ENCODE data around the gene ACBD7.

ACBD7 gene

DNA sequence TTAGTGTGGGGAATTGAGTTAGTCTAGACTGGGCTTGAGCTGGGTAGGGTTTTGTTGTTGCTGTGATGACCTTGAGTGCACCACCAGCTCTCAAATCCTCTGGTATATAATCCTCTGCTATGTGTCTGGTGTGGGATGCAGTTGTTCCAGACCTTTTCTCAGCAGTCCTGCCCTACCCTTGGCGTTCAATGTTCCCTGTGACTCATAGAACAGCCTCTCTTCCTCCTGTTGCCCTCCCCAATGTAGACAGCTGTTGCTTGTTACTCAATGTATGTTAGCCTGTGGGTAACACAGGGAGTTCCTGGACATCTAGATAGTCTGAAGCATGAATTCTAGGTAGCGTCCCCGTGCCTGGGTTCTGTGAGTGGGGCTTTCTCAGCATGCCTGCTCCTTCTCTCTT is 19.8 kb downstream of the ACBD7 start:
- H3K9me3 Mint-ChIP-seq, result peaks cover 17% of the 10 kb centered on the region
- no peaks in the 10 kb centered on the region for H3K36me3 Mint-ChIP-seq (ENCODE audit: low read depth)
- H3K4me1 Mint-ChIP-seq (ENCODE audit: low read depth), result no peaks in the 10 kb centered on the region
- no peak overlapping the region for H3K27ac Mint-ChIP-seq
- no peaks in the 10 kb centered on the region for H3K27me3 Mint-ChIP-seq
- H3K4me3 Mint-ChIP-seq, result no peak overlapping the region
- intact Hi-C loops (cut with micrococcal nuclease), result no loop called here

DNA sequence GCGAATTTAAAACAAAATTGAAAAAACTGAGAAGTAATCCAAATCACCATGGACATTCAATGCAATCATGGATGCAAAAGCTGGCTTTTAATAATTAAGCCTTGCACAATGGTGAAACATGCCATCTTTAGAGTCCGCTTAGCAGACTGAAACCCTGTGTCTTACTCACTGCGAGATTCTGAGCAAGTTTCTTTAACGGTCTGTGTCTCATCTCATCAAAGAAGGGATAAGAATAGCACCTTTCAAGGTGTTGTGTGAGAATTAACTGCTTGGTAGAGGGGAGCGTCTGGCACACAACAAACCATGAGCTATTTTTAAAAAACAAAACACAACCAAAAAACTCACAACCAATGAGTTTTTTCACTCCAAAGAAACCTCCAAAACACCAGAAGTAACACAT is 21.4 kb downstream of the ACBD7 start:
- H3K27ac Mint-ChIP-seq, result no peak overlapping the region
- peaks cover 11% of the 10 kb centered on the region for H3K9me3 Mint-ChIP-seq
- no peaks in the 10 kb centered on the region for H3K27me3 Mint-ChIP-seq
- H3K4me1 Mint-ChIP-seq (ENCODE audit: low read depth), result no peaks in the 10 kb centered on the region
- no peaks in the 10 kb centered on the region for H3K36me3 Mint-ChIP-seq (ENCODE audit: low read depth)
- intact Hi-C loops (cut with micrococcal nuclease), result no loop called here
- H3K4me3 Mint-ChIP-seq, result no peak overlapping the region

DNA sequence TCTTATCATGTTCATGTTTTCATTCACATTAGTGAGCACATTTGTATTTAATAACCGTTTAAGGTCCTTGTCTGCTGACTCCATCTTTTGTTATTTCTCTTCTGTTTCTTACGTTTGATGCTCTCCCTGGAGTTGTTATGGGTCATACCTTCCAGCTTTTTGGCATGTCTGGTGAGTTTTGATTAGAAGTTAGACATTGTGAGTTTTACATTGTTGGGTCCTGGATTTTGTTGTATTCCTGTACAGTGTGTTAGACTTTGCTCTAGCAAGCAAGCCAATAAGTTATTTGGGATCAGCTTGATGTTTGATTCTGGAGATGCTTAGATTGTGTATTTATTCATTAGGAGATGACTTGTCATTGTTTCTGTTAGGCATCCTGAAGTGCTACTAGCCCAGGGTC is 27.9 kb downstream of the ACBD7 start:
- H3K36me3 Mint-ChIP-seq (ENCODE audit: low read depth), result no peaks in the 10 kb centered on the region
- no peak overlapping the region for H3K4me3 Mint-ChIP-seq
- no peaks in the 10 kb centered on the region for H3K4me1 Mint-ChIP-seq (ENCODE audit: low read depth)
- H3K9me3 Mint-ChIP-seq, result peaks cover 24% of the 10 kb centered on the region
- no peak overlapping the region for H3K27ac Mint-ChIP-seq
- intact Hi-C loops (cut with micrococcal nuclease), result no loop called here
- peaks cover 2% of the 10 kb centered on the region for H3K27me3 Mint-ChIP-seq

DNA sequence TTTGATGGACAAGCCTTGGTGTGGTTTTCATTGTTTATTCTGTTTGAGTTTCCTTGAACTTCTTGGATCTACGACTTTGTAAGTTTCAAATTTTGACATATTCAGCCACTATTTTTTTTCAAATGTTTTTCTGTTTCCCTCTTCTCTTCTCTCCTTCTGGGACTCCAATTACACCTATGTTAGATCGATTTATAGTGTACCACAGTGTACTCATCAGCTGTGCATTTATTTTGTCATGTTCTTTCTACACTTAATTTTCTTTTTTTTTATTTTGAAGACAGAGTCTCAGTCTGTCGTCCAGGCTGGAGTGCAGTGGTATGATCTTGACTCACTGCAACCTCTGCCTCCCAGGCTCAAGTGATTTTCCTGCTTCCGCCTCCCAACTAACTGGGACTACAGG is 28.7 kb downstream of the ACBD7 start:
- no peak overlapping the region for H3K27ac Mint-ChIP-seq
- H3K36me3 Mint-ChIP-seq (ENCODE audit: low read depth), result no peaks in the 10 kb centered on the region
- peaks cover 17% of the 10 kb centered on the region for H3K9me3 Mint-ChIP-seq
- peaks cover 2% of the 10 kb centered on the region for H3K27me3 Mint-ChIP-seq
- no peak overlapping the region for H3K4me3 Mint-ChIP-seq
- intact Hi-C loops (cut with micrococcal nuclease), result no loop called here
- H3K4me1 Mint-ChIP-seq (ENCODE audit: low read depth), result no peaks in the 10 kb centered on the region

DNA sequence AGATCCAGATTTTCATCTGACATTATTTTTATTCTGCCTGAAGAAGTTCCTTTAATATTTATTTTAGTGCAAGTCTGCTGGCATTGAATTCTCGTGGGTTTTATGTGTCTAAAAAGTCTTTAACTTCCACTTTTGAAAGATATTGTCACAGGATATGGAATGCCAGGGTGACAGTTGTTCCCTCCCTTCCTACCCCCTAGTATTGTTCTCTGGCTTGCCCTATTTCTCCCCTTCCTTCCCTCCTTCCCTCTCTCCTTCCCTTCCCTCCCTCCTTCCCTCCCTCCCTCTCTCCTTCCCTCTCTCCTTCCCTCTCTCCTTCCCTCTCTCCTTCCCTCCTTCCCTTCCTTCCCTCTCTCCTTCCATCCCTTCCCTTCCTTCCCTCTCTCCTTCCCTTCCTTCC is 29.9 kb downstream of the ACBD7 start:
- no peaks in the 10 kb centered on the region for H3K36me3 Mint-ChIP-seq (ENCODE audit: low read depth)

DNA sequence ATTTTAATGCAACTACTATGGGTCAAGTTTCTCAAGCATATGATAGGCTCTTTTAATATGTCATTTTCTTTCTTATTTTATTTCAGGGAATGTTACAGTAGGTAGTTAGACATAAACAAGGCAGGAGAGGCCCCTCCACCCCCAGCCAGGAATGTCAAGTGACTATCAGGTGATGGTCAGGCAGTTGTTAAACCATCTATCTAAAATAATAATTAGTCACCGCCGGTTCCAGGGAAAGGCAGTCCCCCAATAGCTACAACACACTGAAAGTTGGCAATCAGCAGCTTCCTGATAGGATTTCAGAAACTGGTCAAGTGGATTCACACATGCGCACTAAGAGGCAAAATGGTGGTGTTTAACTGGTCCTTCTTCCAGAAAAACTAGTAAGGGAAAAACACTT is 35.5 kb downstream of the ACBD7 start:
- intact Hi-C loops (cut with micrococcal nuclease), result no loop called here
- Mint-ChIP-seq H3K27ac (no peak overlapping the region), H3K4me3 (no peak overlapping the region), H3K36me3 (ENCODE audit: low read depth) (no peaks in the 10 kb centered on the region), H3K4me1 (ENCODE audit: low read depth) (no peaks in the 10 kb centered on the region), H3K27me3 (no peaks in the 10 kb centered on the region), H3K9me3 (no peaks in the 10 kb centered on the region)

More for the DNA sequence above, 29.9 kb downstream of the ACBD7 start:
- no peaks in the 10 kb centered on the region for H3K4me1 Mint-ChIP-seq (ENCODE audit: low read depth)
- H3K27me3 Mint-ChIP-seq, result peaks cover 2% of the 10 kb centered on the region
- no peak overlapping the region for H3K27ac Mint-ChIP-seq
- intact Hi-C loops (cut with micrococcal nuclease), result no loop called here
- no peak overlapping the region for H3K4me3 Mint-ChIP-seq
- H3K9me3 Mint-ChIP-seq, result peaks cover 16% of the 10 kb centered on the region

DNA sequence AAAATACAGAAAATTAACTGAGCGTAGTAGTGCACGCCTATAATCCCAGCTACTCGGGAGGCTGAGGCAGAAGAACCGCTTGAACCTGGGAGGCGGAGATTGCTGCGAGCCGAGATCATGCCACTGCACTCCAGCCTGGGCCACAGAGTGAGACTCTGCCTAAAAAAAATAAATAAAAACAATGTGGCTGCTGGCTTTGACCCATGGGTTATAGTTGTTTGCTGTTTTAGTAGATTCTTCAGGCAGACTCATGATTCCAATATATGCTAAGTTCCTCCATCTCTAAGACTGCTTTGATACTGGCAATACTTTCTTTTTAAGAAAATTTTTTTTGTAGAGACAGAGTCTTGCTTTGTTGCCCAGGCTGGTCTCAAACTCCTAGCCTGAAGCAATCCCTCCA is 36.5 kb downstream of the ACBD7 start:
- Mint-ChIP-seq H3K4me1 (ENCODE audit: low read depth) (no peaks in the 10 kb centered on the region), H3K4me3 (no peak overlapping the region), H3K9me3 (no peaks in the 10 kb centered on the region), H3K27me3 (no peaks in the 10 kb centered on the region), H3K36me3 (ENCODE audit: low read depth) (no peaks in the 10 kb centered on the region), H3K27ac (no peak overlapping the region)
- intact Hi-C loops (cut with micrococcal nuclease), result no loop called here

DNA sequence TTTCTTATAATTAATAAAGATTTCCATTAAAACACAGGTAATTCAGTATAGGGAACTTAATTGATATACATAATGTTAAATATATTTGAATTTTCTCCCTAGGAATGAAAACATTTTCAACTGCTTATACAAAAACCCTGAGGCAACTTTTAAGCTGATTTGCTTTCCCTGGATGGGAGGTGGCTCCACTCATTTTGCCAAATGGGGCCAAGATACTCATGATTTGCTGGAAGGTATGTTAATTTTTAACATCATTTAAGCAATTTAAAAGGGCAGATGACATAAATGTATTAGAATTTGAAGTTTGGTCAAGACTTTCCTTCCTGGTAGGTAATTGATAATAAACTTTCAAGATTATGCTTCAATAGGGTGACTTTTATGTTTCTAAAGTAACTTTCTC is 39.0 kb downstream of the ACBD7 start:
- Mint-ChIP-seq H3K4me3 (no peak overlapping the region), H3K9me3 (no peaks in the 10 kb centered on the region), H3K36me3 (ENCODE audit: low read depth) (no peaks in the 10 kb centered on the region), H3K27ac (no peak overlapping the region), H3K4me1 (ENCODE audit: low read depth) (peaks cover 8% of the 10 kb centered on the region), H3K27me3 (no peaks in the 10 kb centered on the region)
- intact Hi-C loops (cut with micrococcal nuclease), result no loop called here

DNA sequence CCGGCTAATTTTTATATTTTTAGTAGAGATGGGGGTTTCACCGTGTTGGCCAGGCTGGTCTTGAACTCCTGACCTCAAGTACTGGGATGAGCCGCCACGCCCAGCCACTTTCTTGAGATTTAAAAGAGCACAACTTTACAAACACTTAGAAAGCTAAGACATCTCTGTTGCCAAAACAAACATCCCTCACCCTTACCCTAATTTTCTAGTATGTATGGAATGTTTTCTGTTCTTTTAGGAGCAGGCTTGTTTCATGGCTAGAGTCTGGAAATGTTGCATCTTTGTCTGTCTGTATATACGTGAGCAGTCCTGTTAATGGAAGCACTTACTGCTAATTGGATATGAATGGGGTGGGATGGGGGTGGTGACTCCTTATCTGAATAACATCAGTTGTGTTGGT is 42.0 kb downstream of the ACBD7 start:
- H3K36me3 Mint-ChIP-seq (ENCODE audit: low read depth), result no peaks in the 10 kb centered on the region
- peaks cover 14% of the 10 kb centered on the region for H3K4me1 Mint-ChIP-seq (ENCODE audit: low read depth)
- H3K27me3 Mint-ChIP-seq, result peaks cover 1% of the 10 kb centered on the region
- peaks cover 9% of the 10 kb centered on the region for H3K9me3 Mint-ChIP-seq
- intact Hi-C loops (cut with micrococcal nuclease), result no loop called here
- H3K4me3 Mint-ChIP-seq, result no peak overlapping the region
- H3K27ac Mint-ChIP-seq, result no peak overlapping the region

DNA sequence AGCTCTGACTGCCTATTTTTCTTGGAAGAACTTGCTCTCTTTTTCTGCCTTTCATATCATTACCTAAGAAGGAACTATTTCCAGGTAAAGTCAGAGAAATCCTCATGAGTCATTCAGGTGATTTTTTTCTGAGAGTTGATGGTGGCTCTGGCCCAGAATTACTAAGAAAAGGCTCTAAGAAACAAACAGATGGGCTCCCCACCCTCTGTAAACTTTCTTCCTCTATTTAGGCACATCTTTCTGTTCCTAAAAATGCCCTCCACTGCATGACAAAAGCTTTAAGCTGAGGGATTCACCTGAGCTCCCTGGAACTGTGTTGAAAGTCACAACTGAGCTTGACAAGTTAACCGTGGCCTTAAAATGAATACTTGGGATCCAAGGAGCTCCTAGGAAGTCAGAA is 43.2 kb downstream of the ACBD7 start:
- Mint-ChIP-seq H3K9me3 (peaks cover 9% of the 10 kb centered on the region), H3K4me3 (no peak overlapping the region)

DNA sequence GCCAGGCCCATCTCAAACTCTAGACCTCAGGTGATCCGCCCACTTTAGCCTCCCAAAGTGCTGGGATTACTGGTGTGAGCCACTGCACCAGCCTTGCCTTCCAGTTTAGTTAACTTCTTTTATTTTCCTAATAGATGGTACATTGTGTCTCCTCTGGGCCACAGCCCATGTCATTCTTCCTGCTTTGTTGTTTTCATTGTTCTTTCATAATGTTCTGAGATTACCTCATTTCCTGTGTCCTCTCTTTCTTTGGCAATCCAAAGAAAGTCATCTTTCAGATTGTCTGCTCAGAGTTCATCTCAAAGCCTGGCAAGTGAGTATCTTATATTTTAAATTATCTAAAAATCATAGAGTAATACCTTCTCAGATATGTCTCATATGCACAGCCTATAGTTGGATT is 44.9 kb downstream of the ACBD7 start, which contains the start of gene OLAH:
Gene OLAH, plus strand, starts transcription at position 270 of the 400 bp plus-strand sequence. CDS start 3,346 bp downstream, outside the sequence.
- Mint-ChIP-seq H3K27ac (no peak within 1 kb of the TSS), H3K9me3 (peaks cover 9% of the 10 kb centered on the region), H3K4me1 (ENCODE audit: low read depth) (peaks cover 28% of the 10 kb centered on the region), H3K4me3 (no peak within 1 kb of the TSS), H3K36me3 (ENCODE audit: low read depth) (no peaks in the 10 kb centered on the region), H3K27me3 (peaks cover 1% of the 10 kb centered on the region)
- intact Hi-C loops (cut with micrococcal nuclease), result no loop called here

More for the DNA sequence above, 43.2 kb downstream of the ACBD7 start:
- H3K4me1 Mint-ChIP-seq (ENCODE audit: low read depth), result peaks cover 20% of the 10 kb centered on the region
- H3K27ac Mint-ChIP-seq, result no peak overlapping the region
- H3K36me3 Mint-ChIP-seq (ENCODE audit: low read depth), result no peaks in the 10 kb centered on the region
- intact Hi-C loops (cut with micrococcal nuclease), result no loop called here
- H3K27me3 Mint-ChIP-seq, result peaks cover 1% of the 10 kb centered on the region

DNA sequence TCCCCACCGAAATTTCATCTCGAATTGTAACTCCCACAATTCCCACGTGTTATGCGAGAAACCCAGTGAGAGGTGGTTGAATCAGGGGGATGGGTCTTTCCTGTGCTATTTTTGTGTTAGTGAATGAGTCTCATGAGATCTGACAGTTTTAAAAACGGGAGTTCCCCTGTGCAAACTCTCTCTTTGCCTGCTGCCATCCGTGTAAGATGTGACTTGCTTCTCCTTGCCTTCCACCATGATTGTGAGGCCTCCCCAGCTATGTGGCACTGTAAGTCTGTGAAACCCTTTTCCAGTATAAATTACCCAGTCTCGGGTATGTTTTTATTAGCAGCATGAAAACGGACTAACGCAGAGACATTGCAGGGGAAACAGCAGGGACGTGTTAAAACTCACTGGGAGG is 50.2 kb downstream of the ACBD7 start:
- H3K9me3 Mint-ChIP-seq, result peaks cover 2% of the 10 kb centered on the region
- no peaks in the 10 kb centered on the region for H3K36me3 Mint-ChIP-seq (ENCODE audit: low read depth)
- H3K4me3 Mint-ChIP-seq, result no peak overlapping the region
- peaks cover 37% of the 10 kb centered on the region for H3K4me1 Mint-ChIP-seq (ENCODE audit: low read depth)
- no peak overlapping the region for H3K27ac Mint-ChIP-seq
- intact Hi-C loops (cut with micrococcal nuclease), result loop anchor here (10.0 kb wide), 1 partner anchor 64 kb away; no protein-coding TSS in a partner anchor
- H3K27me3 Mint-ChIP-seq, result peaks cover 5% of the 10 kb centered on the region

DNA sequence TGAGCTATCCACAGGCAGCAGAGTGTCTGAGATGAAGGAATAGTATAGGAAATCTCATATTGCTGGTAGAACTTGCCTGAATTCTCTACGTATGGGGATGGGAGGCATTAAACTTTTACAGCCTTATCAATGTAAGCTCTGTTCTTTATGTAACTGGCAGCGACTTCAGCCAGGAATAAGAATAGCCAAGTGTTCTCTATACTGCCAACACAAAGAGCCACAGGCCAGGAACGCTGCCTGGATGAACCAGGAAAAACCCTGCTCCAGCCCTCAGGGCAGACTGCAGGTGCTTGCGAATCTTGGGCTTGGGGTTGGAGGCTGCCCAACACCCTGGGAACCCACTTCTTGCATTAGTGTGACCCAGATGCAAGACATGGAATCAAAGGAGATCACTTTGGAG is 50.9 kb downstream of the ACBD7 start:
- H3K36me3 Mint-ChIP-seq (ENCODE audit: low read depth), result no peaks in the 10 kb centered on the region
- H3K27ac Mint-ChIP-seq, result no peak overlapping the region
- intact Hi-C loops (cut with micrococcal nuclease), result loop anchor here (10.0 kb wide), 1 partner anchor 63 kb away; no protein-coding TSS in a partner anchor
- H3K4me3 Mint-ChIP-seq, result no peak overlapping the region
- peaks cover 7% of the 10 kb centered on the region for H3K27me3 Mint-ChIP-seq
- H3K4me1 Mint-ChIP-seq (ENCODE audit: low read depth), result peaks cover 42% of the 10 kb centered on the region
- H3K9me3 Mint-ChIP-seq, result no peaks in the 10 kb centered on the region

DNA sequence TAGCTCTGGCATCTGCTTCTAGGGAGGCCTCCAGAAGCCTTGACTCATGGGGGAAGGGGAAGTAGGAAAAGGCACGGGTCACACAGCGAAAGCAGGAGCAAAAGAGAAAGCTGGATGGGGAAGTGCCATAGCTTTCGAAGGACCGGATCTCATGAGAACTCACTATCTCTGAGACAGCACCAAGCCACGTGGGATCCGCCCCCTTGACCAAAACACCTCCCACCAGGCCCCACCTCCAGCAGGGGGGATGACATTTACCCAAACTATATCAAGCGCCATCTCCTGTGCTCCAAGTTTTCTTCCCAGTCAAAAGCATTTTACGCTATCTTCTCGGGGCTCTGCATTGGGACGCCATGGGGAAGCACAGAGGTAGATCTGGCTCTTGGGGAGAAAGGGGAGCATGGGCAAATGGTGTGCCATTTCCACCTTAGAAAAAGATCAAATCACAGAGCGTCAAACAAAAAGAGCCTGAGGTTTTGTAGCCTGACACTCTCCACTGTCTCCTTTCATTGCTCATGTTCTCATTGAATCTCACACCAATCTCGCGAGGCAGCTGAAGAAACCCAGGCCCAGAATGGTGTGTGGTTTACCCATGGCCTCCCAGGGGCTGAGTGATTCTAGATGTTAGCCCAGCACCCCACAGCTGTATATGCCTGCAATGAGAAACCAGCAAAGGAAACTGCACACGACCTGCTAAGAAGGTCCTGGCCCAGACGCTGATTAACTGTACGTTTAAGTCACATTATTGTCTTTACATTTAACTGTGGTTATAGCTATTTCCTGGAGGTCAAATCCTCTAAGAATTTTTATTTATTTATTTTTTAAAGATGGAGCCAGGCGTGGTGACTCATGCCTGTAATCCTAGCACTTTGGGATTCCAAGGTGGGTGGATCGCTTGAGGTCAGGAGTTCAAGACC is 52.9 kb downstream of the ACBD7 start:
- H3K27ac Mint-ChIP-seq, result peak overlapping the region; percentile 38
- no peaks in the 10 kb centered on the region for H3K9me3 Mint-ChIP-seq
- intact Hi-C loops (cut with micrococcal nuclease), result loop anchor here (10.0 kb wide), 1 partner anchor 61 kb away; no protein-coding TSS in a partner anchor
- H3K4me3 Mint-ChIP-seq, result no peak overlapping the region
- H3K27me3 Mint-ChIP-seq, result peaks cover 6% of the 10 kb centered on the region
- H3K36me3 Mint-ChIP-seq (ENCODE audit: low read depth), result no peaks in the 10 kb centered on the region
- H3K4me1 Mint-ChIP-seq (ENCODE audit: low read depth), result peaks cover 38% of the 10 kb centered on the region

Data from dendritic cell treated with granulocyte-macrophage colony-stimulating factor and Interleukin-4, amounts not matched to agents 40 ng/mL and 50 ng/mL, for 4 days (primary cell).